Measurements from ENCODE around the gene EIF3I. TPM values are rescaled to one million over a fixed set of nuclear protein-coding genes. Genes with fewer than 3 reads are reported as not detected.

Gene EIF3I
- total and polyA plus RNA-seq, 2 of the 8 experiments (the other 6 are each of a cell fraction or from before 2014, with no cell fraction given) = 247 to 346 TPM

- TF ChIP-seq HDAC6 (IDR thresholded peaks at IDR 0.05; ENCODE audit: low read depth, low read length) (no peak), EZH2 (IDR thresholded peaks at IDR 0.05; ENCODE audit: low read depth, low read length, severe bottlenecking) (no peak), BCL11A (IDR thresholded peaks at IDR 0.05; ENCODE audit: low read depth in 2 of 2, low read length in 2 of 2) (no peak)
Measured at GRCh38 chr1:32172621-32173245, 49.5 kb upstream of the EIF3I start (continued).
